Measurements from ENCODE around the gene GID4.

The GID4 gene

GRCh38 chr17:18045691-18046350 is 6.6 kb downstream of the GID4 start:
- no peak for DNase-seq

DNA sequence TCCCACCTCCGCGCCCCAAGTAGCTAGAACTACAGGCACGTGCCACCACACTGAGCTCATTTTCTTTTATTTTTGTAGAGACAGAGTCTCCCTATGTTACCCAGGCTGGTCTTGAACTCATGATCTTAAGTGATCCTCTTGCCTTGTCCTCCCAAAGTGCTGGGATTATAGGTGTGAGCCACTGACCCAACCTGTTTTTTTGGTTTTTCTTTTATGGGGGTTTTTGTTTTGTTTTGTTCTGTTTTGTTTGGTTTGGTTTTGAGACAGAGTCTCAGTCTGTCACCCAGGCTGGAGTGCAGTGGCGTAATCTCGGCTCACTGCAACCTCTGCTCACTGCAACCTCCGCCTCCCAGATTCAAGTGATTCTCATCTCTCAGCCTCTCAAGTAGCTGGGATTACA is 16.4 kb downstream of the GID4 start:
- no peak for DNase-seq

GRCh38 chr17:18056214-18056613 is 17.0 kb downstream of the GID4 start:
- DNase-seq, result no peak

DNA sequence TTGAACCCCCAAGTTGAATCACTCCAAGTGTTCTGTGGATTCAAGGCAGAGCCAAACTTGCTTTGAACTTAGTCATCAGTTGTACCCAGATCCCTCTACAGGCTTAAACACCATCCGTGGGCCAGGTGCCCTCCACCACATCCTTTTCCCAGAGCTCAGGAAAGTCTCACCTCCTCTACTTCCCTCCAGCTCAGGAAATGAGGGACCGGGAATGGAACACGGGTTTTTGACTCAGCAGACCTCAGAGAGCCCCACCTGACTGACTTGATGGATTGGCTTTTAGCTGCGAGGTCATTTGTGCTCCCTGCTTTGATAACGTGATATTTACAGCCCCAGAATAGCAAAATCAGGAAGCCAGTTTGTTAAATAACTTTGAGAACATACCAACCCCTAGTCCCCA is 20.1 kb downstream of the GID4 start:
- DNase-seq, result no peak

DNA sequence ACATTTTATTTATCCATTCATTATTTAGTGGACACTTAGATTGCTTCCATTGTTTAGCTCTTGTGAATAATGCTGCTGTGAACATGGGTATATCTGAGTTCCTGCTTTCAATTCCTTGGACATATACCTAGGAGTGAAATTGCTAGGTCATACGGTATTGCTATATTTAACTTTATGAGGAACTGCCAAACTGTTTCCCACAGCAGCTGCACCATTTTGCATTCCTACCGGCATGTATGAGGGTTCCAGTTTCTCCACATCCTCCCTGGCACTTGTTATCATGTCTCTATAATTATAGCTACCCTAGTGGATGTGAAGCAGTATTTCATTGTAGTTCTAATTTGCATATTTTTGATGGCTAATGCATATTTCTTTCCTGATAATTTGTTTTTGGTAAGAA is 24.8 kb downstream of the GID4 start:
- DNase-seq, result no peak

DNA sequence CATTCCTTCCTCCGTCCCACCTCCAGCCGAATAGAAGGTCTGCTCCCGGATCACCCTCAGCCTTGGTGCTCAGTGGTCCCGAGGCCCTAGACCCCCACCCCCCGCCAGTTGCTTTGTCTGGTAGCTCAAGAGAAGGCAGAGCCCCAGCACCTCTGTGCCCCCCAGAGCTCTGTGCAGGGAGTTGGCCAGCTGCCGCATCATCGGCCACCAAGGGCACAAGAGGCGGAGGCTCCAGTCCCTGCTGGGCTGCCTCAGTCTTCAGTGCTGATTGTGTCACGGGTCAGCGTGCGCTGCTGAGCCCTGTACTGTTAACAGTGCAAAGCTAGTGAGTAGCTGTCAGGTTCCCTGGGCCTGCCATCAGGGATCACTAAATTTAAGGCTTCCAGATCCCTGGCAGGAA is 26.3 kb downstream of the GID4 start:
- DNase-seq, result no peak

DNA sequence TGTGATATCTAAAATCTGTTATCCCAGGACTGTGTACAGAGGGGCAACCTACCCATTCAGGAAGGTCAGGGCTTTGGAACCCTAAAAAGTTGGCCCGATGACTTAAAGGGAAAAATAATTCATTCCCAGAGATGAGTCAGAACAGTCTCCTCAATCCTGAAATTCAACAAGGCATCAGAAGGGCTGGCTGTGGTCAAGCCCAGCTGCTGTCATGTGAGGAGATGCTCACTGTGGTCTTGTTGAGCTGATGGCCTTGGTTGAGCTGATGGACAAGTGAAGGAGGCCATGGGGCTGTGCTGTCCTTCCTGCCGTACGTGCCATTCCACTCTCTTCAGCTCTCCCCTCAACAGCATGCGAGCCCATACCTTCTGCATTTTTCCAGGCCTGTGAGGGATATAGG is 27.7 kb downstream of the GID4 start:
- no peak for DNase-seq

DNA sequence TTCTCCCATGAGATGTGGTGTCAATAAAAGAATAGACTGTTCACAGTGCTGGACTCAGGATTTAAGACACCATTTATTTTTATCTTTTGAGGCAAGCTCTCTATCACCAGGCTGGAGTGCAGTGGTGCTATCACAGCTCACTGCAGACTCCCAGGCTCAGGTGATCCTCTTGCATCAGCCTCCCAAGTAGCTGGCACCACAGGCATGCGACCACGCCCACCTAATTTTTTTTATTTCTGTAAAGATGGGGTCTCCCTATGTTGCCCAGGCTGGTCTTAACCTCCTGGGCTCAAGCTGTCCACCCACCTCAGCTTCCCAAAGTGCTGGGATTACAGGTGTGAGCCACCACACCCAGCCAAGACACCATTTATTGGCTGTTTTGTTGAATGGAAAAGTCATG is 29.9 kb downstream of the GID4 start:
- DNase-seq, result no peak

GRCh38 chr17:18070861-18071340 is 31.7 kb downstream of the GID4 start:
- DNase-seq, result no peak

DNA sequence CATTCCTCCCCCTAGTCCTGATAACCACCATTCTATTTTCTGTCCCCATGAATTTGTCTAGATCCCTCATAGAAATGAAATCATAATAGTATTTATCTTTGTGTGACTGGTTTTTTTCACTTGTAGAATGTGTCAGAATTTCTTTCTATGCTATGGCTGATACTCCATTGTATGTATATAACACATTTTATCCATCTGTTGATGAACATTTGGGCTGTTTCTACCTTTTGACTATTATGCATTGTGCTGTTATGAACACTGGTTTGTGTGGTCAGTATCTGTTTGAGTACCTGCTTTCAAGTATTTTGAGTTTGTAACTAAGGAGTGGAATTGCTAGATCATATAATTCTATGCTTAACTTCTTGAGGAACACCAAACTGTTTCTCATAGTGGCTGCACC is 32.5 kb downstream of the GID4 start:
- no peak for DNase-seq

GRCh38 chr17:18074566-18075272 is 35.5 kb downstream of the GID4 start:
- DNase-seq, result no peak

DNA sequence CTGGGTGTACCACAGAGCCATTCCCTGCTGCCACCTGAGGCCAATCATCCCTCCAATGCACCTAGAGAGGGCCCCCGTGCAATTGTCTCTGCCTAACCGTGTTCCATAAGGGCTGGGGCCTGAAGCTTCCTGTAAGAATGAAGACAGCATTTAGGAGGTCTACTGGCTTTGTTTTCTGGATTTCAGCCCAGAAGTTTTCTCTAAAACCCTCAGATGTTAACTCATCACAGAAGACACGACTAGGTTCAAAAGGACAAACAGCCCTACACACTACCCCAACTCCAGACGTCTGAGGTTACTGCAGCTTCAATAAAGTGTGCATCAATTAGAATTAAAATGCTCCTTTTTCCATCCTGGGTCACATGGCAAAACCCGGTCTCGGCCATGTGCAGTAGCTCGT is 37.7 kb downstream of the GID4 start:
- no peak for DNase-seq

DNA sequence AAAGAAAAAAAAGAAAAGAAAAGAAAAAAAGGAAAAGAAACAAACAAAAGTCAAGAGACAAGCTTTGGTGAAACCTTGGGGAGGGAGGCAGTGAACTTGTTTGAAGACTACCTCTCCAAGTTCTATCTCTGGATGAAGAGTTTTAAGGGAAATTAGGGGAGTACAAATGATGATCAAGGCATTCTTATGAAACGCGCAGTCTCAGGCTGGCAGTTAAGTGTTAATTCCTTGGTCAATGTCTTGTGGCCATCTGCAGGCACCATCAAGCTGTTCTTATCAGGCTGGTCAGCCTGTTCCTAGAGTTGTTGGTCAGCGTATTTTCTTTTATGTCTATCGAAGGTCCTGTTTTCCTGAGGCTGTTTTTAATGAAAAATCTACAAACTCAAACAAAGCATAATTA is 40.3 kb downstream of the GID4 start:
- DNase-seq, result no peak

GRCh38 chr17:18084256-18084655 is 45.0 kb downstream of the GID4 start:
- DNase-seq, result no peak

DNA sequence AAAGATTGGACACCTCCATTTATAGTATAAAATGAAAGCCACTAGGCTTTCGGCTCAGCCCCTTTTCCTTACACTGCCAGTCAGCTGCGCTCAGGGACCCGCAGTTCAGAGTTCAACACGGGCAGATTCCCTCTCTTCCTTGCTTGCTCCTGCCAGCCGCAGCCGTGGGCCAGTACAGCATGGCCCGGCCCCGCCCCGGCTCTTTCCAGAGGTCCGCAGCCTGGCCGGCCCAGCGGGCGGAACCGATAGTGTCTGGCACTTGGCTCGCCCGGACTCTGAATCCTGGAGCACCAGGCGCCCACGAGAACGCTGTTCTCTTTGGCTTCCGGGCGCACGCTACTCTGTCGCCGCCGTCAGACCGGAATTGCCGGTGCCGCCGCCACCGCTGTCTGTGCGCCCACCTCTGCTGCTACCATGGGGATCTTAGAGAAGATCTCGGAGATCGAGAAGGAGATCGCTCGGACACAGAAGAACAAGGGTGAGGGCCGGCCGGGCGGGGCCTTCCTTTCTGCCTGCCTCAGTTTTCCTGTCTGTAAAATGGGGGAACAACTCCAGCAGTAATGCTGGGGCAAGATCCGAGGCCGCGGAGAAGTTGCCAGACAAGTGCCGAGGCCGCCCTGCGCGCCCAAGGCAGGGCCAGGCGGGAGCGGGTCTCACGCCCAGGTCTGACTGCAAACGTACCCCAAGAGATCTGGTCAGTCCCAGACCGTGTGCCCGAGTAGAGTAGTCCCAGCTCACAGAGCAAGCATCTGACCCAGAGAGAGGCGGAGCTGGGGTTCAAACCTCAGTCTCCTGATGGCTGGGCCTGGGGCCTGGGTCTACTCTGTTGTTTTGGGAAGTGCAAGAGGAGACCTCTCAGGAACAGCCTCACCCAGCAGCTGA is 48.6 kb downstream of the GID4 start, which contains the start of gene DRG2:
TSS of gene DRG2 (plus strand) at position 339 of the 882 bp plus-strand sequence. CDS start at position 415, 76 bp downstream.
- no peak for DNase-seq

DNA sequence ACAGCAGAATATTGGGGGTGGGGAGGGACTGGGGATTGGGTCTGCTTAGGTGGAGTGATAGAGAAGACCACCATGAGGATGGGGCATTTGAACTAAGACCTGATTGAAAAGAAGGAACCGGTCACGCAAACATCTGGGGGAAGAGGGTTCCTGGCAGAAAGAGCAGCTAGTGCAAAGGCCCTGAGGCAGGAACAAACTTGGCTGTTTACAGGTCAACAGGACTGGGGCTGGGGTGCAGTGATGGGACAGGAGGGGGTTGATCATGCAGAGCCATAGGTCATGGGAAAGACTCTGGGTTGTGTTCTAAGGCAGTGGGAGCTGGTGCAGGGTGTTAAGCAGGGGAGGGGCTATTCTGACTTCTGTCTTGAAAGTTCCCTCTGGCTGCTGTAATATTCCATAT is 50.4 kb downstream of the GID4 start:
- no peak for DNase-seq

DNA sequence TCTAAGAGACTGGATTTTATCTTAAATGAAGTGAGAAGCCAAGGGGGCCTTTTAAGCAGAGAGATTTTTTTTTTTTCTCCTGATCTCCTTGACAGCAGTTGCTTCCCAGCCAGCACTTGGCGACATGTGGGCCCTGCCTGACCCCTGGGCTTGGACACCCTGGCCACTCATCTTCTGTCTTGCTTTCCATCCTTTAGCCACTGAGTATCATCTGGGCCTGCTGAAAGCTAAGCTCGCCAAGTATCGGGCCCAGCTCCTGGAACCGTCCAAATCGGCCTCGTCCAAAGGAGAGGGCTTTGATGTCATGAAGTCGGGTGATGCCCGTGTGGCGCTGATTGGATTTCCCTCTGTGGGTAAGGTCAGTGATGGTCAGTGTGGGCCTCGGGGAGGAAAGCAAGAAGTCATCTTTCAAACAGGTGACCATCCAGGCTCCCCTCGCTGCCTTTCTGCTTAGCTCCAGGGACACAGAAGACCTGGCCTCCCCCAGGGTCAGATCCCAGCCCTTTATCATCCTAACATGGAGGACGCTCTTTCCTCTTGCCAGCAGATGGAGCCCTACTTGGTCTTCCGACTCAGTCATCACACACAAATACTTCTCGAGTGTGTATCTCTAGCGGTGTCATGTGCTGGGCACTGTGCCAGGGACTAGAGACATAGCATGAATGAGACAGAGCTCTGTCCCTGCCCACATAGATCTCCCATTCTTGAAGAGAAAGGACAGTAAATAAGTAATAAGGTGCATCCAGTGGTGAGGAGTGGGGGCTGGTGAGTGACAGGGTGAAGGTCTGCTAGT is 54.6 kb downstream of the GID4 start:
- DNase-seq, result no peak

DNA sequence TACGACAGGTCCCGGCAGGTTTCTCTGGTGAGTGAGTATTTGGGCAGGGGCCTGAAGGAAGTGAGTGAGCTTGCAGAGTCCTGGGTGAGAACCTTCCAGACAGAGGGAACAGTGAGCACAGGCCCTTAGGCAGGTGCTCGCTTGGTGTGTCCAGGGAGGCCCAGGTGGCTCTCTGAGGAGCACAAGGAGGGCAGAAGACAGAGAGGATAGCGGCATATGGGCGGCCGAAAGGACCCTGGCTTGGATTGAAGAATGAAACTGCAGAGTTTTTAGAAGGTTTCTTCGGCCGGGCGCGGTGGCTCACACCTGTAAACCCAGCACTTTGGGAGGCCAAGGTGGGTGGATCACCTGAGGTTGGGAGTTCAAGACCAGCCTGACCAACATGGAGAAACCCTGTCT is 55.2 kb downstream of the GID4 start:
- no peak for DNase-seq

DNA sequence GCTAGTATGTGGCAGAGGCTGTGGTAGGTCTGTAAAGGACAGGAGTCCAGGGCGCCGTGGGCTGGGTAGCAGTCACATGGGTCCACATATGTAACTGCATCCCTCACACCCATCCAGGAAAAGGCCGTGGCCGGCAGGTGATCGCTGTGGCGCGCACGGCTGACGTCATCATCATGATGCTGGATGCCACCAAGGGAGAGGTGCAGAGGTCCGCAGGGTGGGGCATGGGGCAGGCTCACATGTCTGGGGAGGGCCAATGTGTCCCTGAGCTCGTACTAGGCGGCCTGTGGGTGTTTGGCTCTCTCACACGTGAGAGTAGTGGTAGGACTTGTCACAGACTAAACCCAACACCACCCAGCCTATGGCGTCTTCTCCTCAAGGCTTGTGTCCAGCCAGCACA is 60.3 kb downstream of the GID4 start:
- no peak for DNase-seq

DNA sequence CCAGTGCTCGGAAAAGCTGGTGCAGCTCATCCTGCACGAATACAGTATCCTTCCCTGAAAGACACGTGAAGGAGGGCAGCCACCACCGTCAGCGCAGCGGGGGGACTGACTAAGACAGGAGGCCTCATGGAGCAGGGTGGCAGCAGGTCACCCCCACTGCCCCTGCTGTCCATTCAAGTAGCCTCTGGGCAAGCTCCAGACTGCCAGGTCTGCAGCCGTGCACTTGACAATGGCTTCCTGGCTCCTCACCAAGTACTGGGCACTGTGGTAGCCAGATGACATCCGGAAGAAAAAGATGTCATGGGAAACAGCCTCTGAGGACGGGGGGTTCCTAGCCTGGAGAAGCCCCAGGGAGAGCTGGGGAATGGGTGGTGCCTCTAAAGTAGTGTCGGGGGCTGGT is 61.4 kb downstream of the GID4 start:
- no peak for DNase-seq

DNA sequence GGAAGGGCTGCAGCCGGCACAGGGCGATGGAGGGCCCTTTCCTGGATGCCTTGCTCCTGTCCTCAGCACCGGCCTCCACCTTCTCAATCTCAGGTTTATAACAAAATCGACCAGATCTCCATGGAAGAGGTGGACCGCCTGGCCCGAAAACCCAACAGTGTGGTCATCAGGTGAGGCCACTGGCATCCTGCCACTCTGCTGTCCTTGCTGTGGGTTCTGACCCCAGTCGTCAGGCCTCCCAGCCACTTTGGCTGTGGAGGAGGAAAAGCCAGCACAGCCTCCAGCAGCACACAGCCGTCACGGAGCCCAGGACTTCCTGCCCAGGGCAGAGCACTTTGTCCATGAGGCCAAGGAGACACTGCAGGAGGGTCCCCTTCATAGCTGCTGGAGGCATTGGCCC is 62.6 kb downstream of the GID4 start:
- no peak for DNase-seq

GRCh38 chr17:18102640-18103039 is 63.4 kb downstream of the GID4 start:
- DNase-seq, result no peak

- DNase-seq, result no peak
These were observed 65.8 kb downstream of the GID4 start for GRCh38 chr17:18105027-18105426.

Measured in NCI-H1105 (cell line).